Embryonic facial prominence (tissue), 1 donor: ENCODE data around the gene CRTAC1.

ENCODE experiments used
- DNase-seq: peaks from one replicate; pipeline ENCODE4 v3.0.0-alpha.2; 2016; ENCODE audit errors: extremely low spot score

The CRTAC1 gene

GRCh38 chr10:97898429-97898828 is 132.0 kb downstream of the CRTAC1 start:
- no peak for DNase-seq

- DNase-seq, result no peak
Observed at GRCh38 chr10:97896756-97897358, 133.6 kb downstream of the CRTAC1 start.

- DNase-seq, result no peak
Observed at GRCh38 chr10:97895915-97896314, 134.5 kb downstream of the CRTAC1 start.

- DNase-seq, result no peak
Observed at GRCh38 chr10:97895084-97895483, 135.3 kb downstream of the CRTAC1 start.

GRCh38 chr10:97894092-97894491 is 136.3 kb downstream of the CRTAC1 start:
- no peak for DNase-seq

- DNase-seq, result no peak
Observed at GRCh38 chr10:97892939-97893338, 137.5 kb downstream of the CRTAC1 start.

GRCh38 chr10:97892506-97892905 is 137.9 kb downstream of the CRTAC1 start:
- no peak for DNase-seq

- no peak for DNase-seq
Observed at GRCh38 chr10:97891497-97892167, 138.8 kb downstream of the CRTAC1 start.

GRCh38 chr10:97889461-97890265 is 140.8 kb downstream of the CRTAC1 start:
- DNase-seq, result no peak

- no peak for DNase-seq
Observed at GRCh38 chr10:97888641-97889262, 141.7 kb downstream of the CRTAC1 start.

- no peak for DNase-seq
Observed at GRCh38 chr10:97888134-97888533, 142.3 kb downstream of the CRTAC1 start.

- no peak for DNase-seq
Observed at GRCh38 chr10:97887399-97887798, 143.0 kb downstream of the CRTAC1 start.

GRCh38 chr10:97886286-97886685 is 144.1 kb downstream of the CRTAC1 start:
- DNase-seq, result no peak

GRCh38 chr10:97883092-97883485 is 147.3 kb downstream of the CRTAC1 start:
- DNase-seq, result no peak

- DNase-seq, result no peak
Observed at GRCh38 chr10:97882142-97883091, 148.0 kb downstream of the CRTAC1 start.

GRCh38 chr10:97880109-97880508 is 150.3 kb downstream of the CRTAC1 start:
- no peak for DNase-seq

- DNase-seq, result no peak
Observed at GRCh38 chr10:97879241-97879640, 151.2 kb downstream of the CRTAC1 start.

GRCh38 chr10:97876402-97876801 is 154.0 kb downstream of the CRTAC1 start:
- no peak for DNase-seq

GRCh38 chr10:97875391-97875790 is 155.0 kb downstream of the CRTAC1 start:
- no peak for DNase-seq

- no peak for DNase-seq
Observed at GRCh38 chr10:97874332-97874731, 156.1 kb downstream of the CRTAC1 start.

- DNase-seq, result no peak
Observed at GRCh38 chr10:97873569-97873968, 156.9 kb downstream of the CRTAC1 start.
